ENCODE data around the gene GARNL3. TPM values are rescaled to one million over a fixed set of nuclear protein-coding genes. Genes with fewer than 3 reads are reported as not detected.

The GARNL3 gene
- polyA plus RNA-seq, 1 experiment, result 2.2 TPM

- ChIA-PET CTCF (interaction anchor here (1.5 kb wide), 1 partner anchor 14 kb away, joined by 5 read pairs; no protein-coding TSS in a partner anchor), POLR2A (no interaction called here)
- no peak for TF ChIP-seq CTCF (IDR thresholded peaks at IDR 0.05; ENCODE audit: insufficient read depth, low read depth, low read length)
- DNase-seq (ENCODE audit: low read depth), result no peak
- Histone ChIP-seq H3K27me3 (ENCODE audit: control insufficient read depth, insufficient read depth, low read length) (no peaks in the 10 kb centered on the region), H3K4me3 (ENCODE audit: low read depth, low read length) (no peak overlapping the region), H3K36me3 (ENCODE audit: control insufficient read depth, insufficient read depth, low read length) (no peaks in the 10 kb centered on the region)
Measured at GRCh38 chr9:127256324-127256723, 8.2 kb upstream of the GARNL3 start.

GRCh38 chr9:127258606-127259471 lies 5.7 kb upstream of the GARNL3 start:
- H3K36me3 ChIP-seq (ENCODE audit: control insufficient read depth, insufficient read depth, low read length), result no peaks in the 10 kb centered on the region
- DNase-seq (ENCODE audit: low read depth), result no peak
- H3K27me3 ChIP-seq (ENCODE audit: control insufficient read depth, insufficient read depth, low read length), result no peaks in the 10 kb centered on the region
- TF ChIP-seq CTCF (IDR thresholded peaks at IDR 0.05; ENCODE audit: insufficient read depth, low read depth, low read length), result no peak
- ChIA-PET CTCF (interaction anchor here (1.0 to 1.2 kb wide), 3 partner anchors 10 to 34 kb away, joined by 3 read pairs; no protein-coding TSS in a partner anchor), POLR2A (no interaction called here)
- no peak overlapping the region for H3K4me3 ChIP-seq (ENCODE audit: low read depth, low read length)

- no peak for TF ChIP-seq CTCF (IDR thresholded peaks at IDR 0.05; ENCODE audit: insufficient read depth, low read depth, low read length)
- H3K27me3 ChIP-seq (ENCODE audit: control insufficient read depth, insufficient read depth, low read length), result no peaks in the 10 kb centered on the region
- ChIA-PET CTCF (interaction anchor here (0.5 to 1.0 kb wide), 2 partner anchors 15 to 260 kb away, joined by 3 read pairs; no protein-coding TSS in a partner anchor), POLR2A (no interaction called here)
- H3K36me3 ChIP-seq (ENCODE audit: control insufficient read depth, insufficient read depth, low read length), result no peaks in the 10 kb centered on the region
- no peak for DNase-seq (ENCODE audit: low read depth)
- no peak overlapping the region for H3K4me3 ChIP-seq (ENCODE audit: low read depth, low read length)
Measured at GRCh38 chr9:127262602-127263001, 2.0 kb upstream of the GARNL3 start.

- Histone ChIP-seq H3K27me3 (ENCODE audit: control insufficient read depth, insufficient read depth, low read length) (no peaks in the 10 kb centered on the region), H3K36me3 (ENCODE audit: control insufficient read depth, insufficient read depth, low read length) (no peaks in the 10 kb centered on the region), H3K4me3 (ENCODE audit: low read depth, low read length) (no peak overlapping the region)
- DNase-seq (ENCODE audit: low read depth), result no peak
- POLR2A ChIA-PET, result no interaction called here
- CTCF ChIA-PET, result interaction anchor here (0.5 to 1.0 kb wide), 2 partner anchors 15 to 261 kb away, joined by 3 read pairs; no protein-coding TSS in a partner anchor
- TF ChIP-seq CTCF (IDR thresholded peaks at IDR 0.05; ENCODE audit: insufficient read depth, low read depth, low read length), result no peak
Measured at GRCh38 chr9:127263237-127263636, 1.3 kb upstream of the GARNL3 start.

GRCh38 chr9:127263664-127264063 lies 910 bp upstream of the GARNL3 start:
- ChIA-PET POLR2A (no interaction called here), CTCF (interaction anchor here (1.0 kb wide), 1 partner anchor 16 kb away, joined by 3 read pairs; no protein-coding TSS in a partner anchor)
- H3K27me3 ChIP-seq (ENCODE audit: control insufficient read depth, insufficient read depth, low read length), result no peaks in the 10 kb centered on the region
- H3K4me3 ChIP-seq (ENCODE audit: low read depth, low read length), result no peak overlapping the region
- no peak for DNase-seq (ENCODE audit: low read depth)
- no peak for TF ChIP-seq CTCF (IDR thresholded peaks at IDR 0.05; ENCODE audit: insufficient read depth, low read depth, low read length)
- H3K36me3 ChIP-seq (ENCODE audit: control insufficient read depth, insufficient read depth, low read length), result no peaks in the 10 kb centered on the region

Measured in BJ (cell line).